ENCODE measurements around the gene RAG2. TPM values are rescaled to one million over a fixed set of nuclear protein-coding genes. Genes with fewer than 3 reads are reported as not detected.

The RAG2 gene
- total RNA-seq, 1 experiment from 2014 or later = not detected

GRCh38 chr11:36577859-36578258 is 20.2 kb downstream of the RAG2 start:
- Histone ChIP-seq H3K56ac (ENCODE audit: insufficient read length, low read depth, low read length) (no peak overlapping the region), H2BK120ac (ENCODE audit: low read depth, low read length, poor library complexity, severe bottlenecking) (no peak overlapping the region), H2AK5ac (ENCODE audit: insufficient read length, low read length) (no peak overlapping the region), H3K4me2 (ENCODE audit: insufficient read depth, insufficient read length, low read length) (no peak overlapping the region), H4K5ac (ENCODE audit: insufficient read length, low read depth, low read length) (no peak overlapping the region), H2BK5ac (ENCODE audit: insufficient read length, low read length) (no peak overlapping the region), H3K23ac (ENCODE audit: insufficient read length, low read depth, low read length) (no peak overlapping the region), H4K91ac (ENCODE audit: insufficient read length, low read depth, low read length) (no peak overlapping the region), H4K8ac (replicated peaks; ENCODE audit: insufficient read length, low read depth, low read length) (no peak overlapping the region), H3T11ph (ENCODE audit: low read length) (no peak overlapping the region), H3K9ac (ENCODE audit: extremely low read depth, insufficient read length, low read length) (no peak overlapping the region), H4K20me1 (ENCODE audit: control insufficient read depth, insufficient read depth, insufficient read length) (no peaks in the 10 kb centered on the region), H2AFZ (ENCODE audit: low read length) (no peak overlapping the region), H3K79me2 (ENCODE audit: insufficient read depth, low read length) (no peaks in the 10 kb centered on the region), H3K27ac (ENCODE audit: insufficient read length, low read depth, low read length) (no peak overlapping the region), H2BK15ac (ENCODE audit: low read depth, low read length) (no peak overlapping the region), H3K9me3 (ENCODE audit: control insufficient read depth, low read depth, low read length) (peaks cover 20% of the 10 kb centered on the region), H3K4ac (ENCODE audit: low read depth, low read length) (no peak overlapping the region), H2BK12ac (ENCODE audit: insufficient read length, low read depth, low read length) (no peak overlapping the region), H3K27me3 (ENCODE audit: insufficient read depth, low read length) (no peaks in the 10 kb centered on the region), H3K23me2 (ENCODE audit: insufficient read length, low read depth, low read length, poor library complexity, severe bottlenecking) (no peaks in the 10 kb centered on the region), H3K14ac (ENCODE audit: insufficient read depth, low read length) (no peak overlapping the region), H3K18ac (ENCODE audit: insufficient read length, low read depth, low read length) (no peak overlapping the region), H2BK20ac (ENCODE audit: low read depth, low read length, poor library complexity, severe bottlenecking) (no peak overlapping the region), H3K79me1 (ENCODE audit: insufficient read depth, low read depth, low read length, poor library complexity, severe bottlenecking) (no peaks in the 10 kb centered on the region), H3K4me1 (ENCODE audit: insufficient read depth, low read length) (no peaks in the 10 kb centered on the region)
- H3K9me3 Mint-ChIP-seq = peaks cover 24% of the 10 kb centered on the region in 2 experiments
- TF ChIP-seq CTCF (conservative IDR thresholded peaks at IDR 0.05) = no peak
- no peak overlapping the region for H3K27ac Mint-ChIP-seq
- peaks cover 19% of the 10 kb centered on the region for H3K27me3 Mint-ChIP-seq (ENCODE audit: low read depth)
- H3K4me1 Mint-ChIP-seq = no peaks in the 10 kb centered on the region
- DNase-seq = no peak
- H3K4me3 Mint-ChIP-seq = no peak overlapping the region
- WGBS (ENCODE audit: extremely low coverage, insufficient read length, low lambda C conversion rate) = no CpG with 5 or more reads among the region's 2 CpGs
- H3K36me3 Mint-ChIP-seq (ENCODE audit: insufficient read depth in 1 of 3, low read depth in 3 of 3) = peaks cover 5 to 16% (median 15%) of the 10 kb centered on the region in 3 experiments; a peak in 5 of 7 replicates

Measured in H9 (cell line).